Hepatocyte (in vitro differentiated cells): ENCODE results near the gene EFCAB6. TPM values are rescaled to one million over a fixed set of nuclear protein-coding genes. Genes with fewer than 3 reads are reported as not detected.

Experiments used
- DNase-seq: peaks from one replicate; pipeline ENCODE4 v3.0.0-alpha.2; 2016; ENCODE audit warnings: low spot score
- H2AFZ ChIP-seq: fragments of 200-600 bp; sonication (generic); 2 replicates; pipeline ENCODE4 v1.6.0; 2016; ENCODE audit warnings: antibody characterized with exemption, mild to moderate bottlenecking
- H3K27ac ChIP-seq: fragments of 200-600 bp; sonication (generic); 2 replicates; pipeline ENCODE4 v1.5.1; 2016; ENCODE audit warnings: mild to moderate bottlenecking
- H3K27me3 ChIP-seq: fragments of 200-600 bp; sonication (generic); 2 replicates; pipeline ENCODE4 v1.6.1; 2016
- H3K36me3 ChIP-seq: fragments of 200-600 bp; sonication (generic); replicated peaks from 2 replicates; pipeline ENCODE4 v1.5.1; 2016; ENCODE audit warnings: low read depth; ENCODE audit not compliant: insufficient read depth
- H3K4me1 ChIP-seq: fragments of 200-600 bp; sonication (generic); 2 replicates; pipeline ENCODE4 v1.5.1; 2016; ENCODE audit warnings: mild to moderate bottlenecking, moderate library complexity; ENCODE audit not compliant: insufficient read depth
- H3K4me2 ChIP-seq: fragments of 200-600 bp; sonication (generic); 2 replicates; pipeline ENCODE4 v1.6.0; 2016
- H3K4me3 ChIP-seq: fragments of 200-600 bp; sonication (generic); 2 replicates; pipeline ENCODE4 v1.5.1; 2016; ENCODE audit warnings: mild to moderate bottlenecking
- H3K79me2 ChIP-seq: fragments of 200-600 bp; sonication (generic); 2 replicates; pipeline ENCODE4 v1.6.0; 2017; ENCODE audit warnings: mild to moderate bottlenecking
- H3K9me2 ChIP-seq: fragments of 200-600 bp; sonication (generic); replicated peaks from 2 replicates; pipeline ENCODE4 v1.6.0; 2017; ENCODE audit warnings: mild to moderate bottlenecking; ENCODE audit not compliant: insufficient read depth
- H3K9me3 ChIP-seq: fragments of 200-600 bp; sonication (generic); 2 replicates; pipeline ENCODE4 v1.5.1; 2016; ENCODE audit warnings: low read depth, mild to moderate bottlenecking
- H4K20me1 ChIP-seq: fragments of 200-600 bp; sonication (generic); 2 replicates; pipeline ENCODE4 v1.6.0; 2016; ENCODE audit warnings: mild to moderate bottlenecking; ENCODE audit not compliant: insufficient read depth, poor library complexity, severe bottlenecking
- CTCF ChIP-seq: fragments of 200-600 bp; sonication (generic); IDR thresholded peaks from 2 replicates; pipeline ENCODE4 v1.5.1; 2016; ENCODE audit warnings: antibody characterized with exemption, mild to moderate bottlenecking; ENCODE audit not compliant: poor library complexity
- EZH2 ChIP-seq: fragments of 200-600 bp; sonication (generic); IDR thresholded peaks from 2 replicates; pipeline ENCODE4 v1.6.1; 2016; ENCODE audit warnings: antibody characterized with exemption, mild to moderate bottlenecking, borderline replicate concordance
- EZH2phosphoT487 ChIP-seq: fragments of 200-600 bp; sonication (generic); IDR thresholded peaks from one replicate; pipeline ENCODE4 v1.6.1; 2018; ENCODE audit warnings: antibody characterized with exemption, mild to moderate bottlenecking, low read depth, moderate library complexity; ENCODE audit not compliant: unreplicated experiment, severe bottlenecking
- WGBS: methylation state at CpG from one replicate; pipeline ENCODE4 v1.1.6; 2016; ENCODE audit warnings: low lambda C conversion rate; ENCODE audit errors: missing lambda C conversion rate; 5-methylcytosine and 5-hydroxymethylcytosine counted together
- polyA plus RNA-seq: library from polyadenylated mRNA; unstranded; fragments of >200 nt; fragmentation: Nextera tagmentation; extraction: Ambion mirVana; gene quantifications from 2 replicates; pipeline ENCODE4 v1.2.1, GENCODE V29; 2016
- total RNA-seq: library from RNA; depleted of rRNA; stranded (reverse); fragments of >200 nt; gene quantifications from 2 replicates; pipeline ENCODE4 v1.2.3, GENCODE V29; 2014

EFCAB6 gene
- total and polyA plus RNA-seq, 2 experiments from 2014 or later: 0.59 to 2.1 TPM

GRCh38 chr22:43860126-43860525 lies 48.0 kb upstream of the EFCAB6 start:
- H3K27ac ChIP-seq: no peak overlapping the region
- H3K79me2 ChIP-seq: no peaks in the 10 kb centered on the region

GRCh38 chr22:43859621-43860020 lies 47.5 kb upstream of the EFCAB6 start:
- peaks cover 3% of the 10 kb centered on the region for H3K4me1 ChIP-seq
- no peaks in the 10 kb centered on the region for H3K36me3 ChIP-seq
- H3K4me3 ChIP-seq: no peak overlapping the region
- no peaks in the 10 kb centered on the region for H3K9me3 ChIP-seq
- H3K79me2 ChIP-seq: no peaks in the 10 kb centered on the region
- WGBS: 88% methylated on average over 14 of the region's 14 CpGs
- DNase-seq: no peak
- H3K9me2 ChIP-seq: no peaks in the 10 kb centered on the region
- no peak overlapping the region for H2AFZ ChIP-seq
- TF ChIP-seq EZH2phosphoT487 (no peak), CTCF (no peak), EZH2 (no peak)
- no peaks in the 10 kb centered on the region for H4K20me1 ChIP-seq
- H3K27ac ChIP-seq: no peak overlapping the region
- H3K27me3 ChIP-seq: peaks cover 25% of the 10 kb centered on the region
- H3K4me2 ChIP-seq: no peak overlapping the region

More at GRCh38 chr22:43860126-43860525, 48.0 kb upstream of the EFCAB6 start:
- peaks cover 30% of the 10 kb centered on the region for H3K27me3 ChIP-seq
- no peaks in the 10 kb centered on the region for H3K9me3 ChIP-seq
- WGBS: 94% methylated on average over 11 of the region's 11 CpGs
- no peaks in the 10 kb centered on the region for H3K36me3 ChIP-seq
- DNase-seq: no peak
- no peak overlapping the region for H3K4me2 ChIP-seq
- peaks cover 3% of the 10 kb centered on the region for H3K4me1 ChIP-seq
- no peak overlapping the region for H2AFZ ChIP-seq
- no peak overlapping the region for H3K4me3 ChIP-seq
- no peaks in the 10 kb centered on the region for H4K20me1 ChIP-seq
- H3K9me2 ChIP-seq: no peaks in the 10 kb centered on the region
- TF ChIP-seq EZH2phosphoT487: no peak
- TF ChIP-seq CTCF: no peak
- TF ChIP-seq EZH2: no peak

- peaks cover 22% of the 10 kb centered on the region for H3K27me3 ChIP-seq
- no peaks in the 10 kb centered on the region for H3K9me3 ChIP-seq
- no peak overlapping the region for H2AFZ ChIP-seq
- no peak overlapping the region for H3K27ac ChIP-seq
- H3K4me3 ChIP-seq: no peak overlapping the region
- H3K36me3 ChIP-seq: no peaks in the 10 kb centered on the region
- H3K9me2 ChIP-seq: no peaks in the 10 kb centered on the region
- H3K4me1 ChIP-seq: peaks cover 3% of the 10 kb centered on the region
- WGBS: 93% methylated on average over 7 of the region's 7 CpGs
- TF ChIP-seq EZH2phosphoT487 (no peak), CTCF (no peak), EZH2 (no peak)
- H3K4me2 ChIP-seq: no peak overlapping the region
- no peaks in the 10 kb centered on the region for H4K20me1 ChIP-seq
- no peak for DNase-seq
- no peaks in the 10 kb centered on the region for H3K79me2 ChIP-seq
Measured at GRCh38 chr22:43859176-43859575, 47.1 kb upstream of the EFCAB6 start.
